Body of pancreas (tissue), 4 donors: ENCODE data around the gene ANXA6.

Source experiments
- POLR2A ChIP-seq, 3 donors: fragments of 450-650 bp; IDR thresholded peaks; one replicate each; pipeline ENCODE4 v1.6.1; 2016; ENCODE audit warnings: antibody characterized with exemption in 3 of 3, mild to moderate bottlenecking in 2 of 3
- TF ChIP-seq, protein P1 (sequence below), 7 experiments: fragments of 450-650 bp in 4 of 7; fragments of 200-600 bp in 3 of 7; sonication (generic) in 3 of 7; IDR thresholded peaks; one replicate each; pipeline ENCODE4 v1.5.1; 2016 to 2019; ENCODE audit warnings: antibody characterized with exemption in 7 of 7

DNA sequence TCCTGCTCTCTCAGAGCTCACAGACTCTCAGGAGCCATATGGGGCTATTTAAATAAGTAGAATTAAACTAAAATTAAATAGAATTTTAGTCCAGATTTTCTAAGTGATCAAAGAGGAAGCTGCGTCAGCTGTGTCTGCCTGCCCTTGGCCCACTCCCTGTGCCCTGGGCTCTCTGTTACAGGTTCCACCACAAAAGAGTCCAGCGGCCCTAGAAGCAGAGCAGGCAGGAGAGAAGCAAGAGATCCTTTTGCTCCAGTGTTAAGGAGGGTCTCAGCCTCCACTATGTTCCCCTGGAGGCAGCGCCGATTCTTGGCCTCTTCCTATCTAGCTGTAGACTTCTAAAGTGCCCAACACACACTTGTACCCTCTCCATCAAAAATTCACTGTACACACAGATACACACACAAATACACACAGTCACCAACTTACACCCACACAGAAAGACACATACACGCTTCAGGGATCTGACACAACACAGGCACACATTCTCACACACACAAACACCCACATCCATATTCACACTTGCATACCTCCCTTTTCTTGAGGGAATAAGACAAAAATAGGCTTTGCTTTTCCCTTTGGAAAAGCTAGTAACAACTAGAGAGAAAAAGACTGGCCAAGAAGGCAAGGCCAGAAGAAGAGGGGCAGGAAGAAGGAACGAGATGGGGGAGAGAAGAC, 71.2 kb downstream of the ANXA6 start:
- TF ChIP-seq, protein P1, sequence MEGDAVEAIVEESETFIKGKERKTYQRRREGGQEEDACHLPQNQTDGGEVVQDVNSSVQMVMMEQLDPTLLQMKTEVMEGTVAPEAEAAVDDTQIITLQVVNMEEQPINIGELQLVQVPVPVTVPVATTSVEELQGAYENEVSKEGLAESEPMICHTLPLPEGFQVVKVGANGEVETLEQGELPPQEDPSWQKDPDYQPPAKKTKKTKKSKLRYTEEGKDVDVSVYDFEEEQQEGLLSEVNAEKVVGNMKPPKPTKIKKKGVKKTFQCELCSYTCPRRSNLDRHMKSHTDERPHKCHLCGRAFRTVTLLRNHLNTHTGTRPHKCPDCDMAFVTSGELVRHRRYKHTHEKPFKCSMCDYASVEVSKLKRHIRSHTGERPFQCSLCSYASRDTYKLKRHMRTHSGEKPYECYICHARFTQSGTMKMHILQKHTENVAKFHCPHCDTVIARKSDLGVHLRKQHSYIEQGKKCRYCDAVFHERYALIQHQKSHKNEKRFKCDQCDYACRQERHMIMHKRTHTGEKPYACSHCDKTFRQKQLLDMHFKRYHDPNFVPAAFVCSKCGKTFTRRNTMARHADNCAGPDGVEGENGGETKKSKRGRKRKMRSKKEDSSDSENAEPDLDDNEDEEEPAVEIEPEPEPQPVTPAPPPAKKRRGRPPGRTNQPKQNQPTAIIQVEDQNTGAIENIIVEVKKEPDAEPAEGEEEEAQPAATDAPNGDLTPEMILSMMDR (IDR thresholded peaks at IDR 0.05) = no peak
- no peak for TF ChIP-seq POLR2A (IDR thresholded peaks at IDR 0.05)
